GM18499 (cell line): ENCODE data around the gene ZNF76.
A peak's percentile ranks its signal among the peaks of the same experiment; 100 is the strongest.
"Not testable (repeated sequence)": the region's sequence is repeated elsewhere in the genome, so short reads cannot be mapped to it uniquely, and the experiment has no call there.

Experiments used
- ATAC-seq: cut with Tn5 transposase; IDR thresholded peaks from one replicate; pipeline ENCODE4 v1.9.1; 2021; ENCODE audit warnings: moderate number of reproducible peaks; ENCODE audit not compliant: insufficient read depth, unreplicated experiment

Gene ZNF76

DNA sequence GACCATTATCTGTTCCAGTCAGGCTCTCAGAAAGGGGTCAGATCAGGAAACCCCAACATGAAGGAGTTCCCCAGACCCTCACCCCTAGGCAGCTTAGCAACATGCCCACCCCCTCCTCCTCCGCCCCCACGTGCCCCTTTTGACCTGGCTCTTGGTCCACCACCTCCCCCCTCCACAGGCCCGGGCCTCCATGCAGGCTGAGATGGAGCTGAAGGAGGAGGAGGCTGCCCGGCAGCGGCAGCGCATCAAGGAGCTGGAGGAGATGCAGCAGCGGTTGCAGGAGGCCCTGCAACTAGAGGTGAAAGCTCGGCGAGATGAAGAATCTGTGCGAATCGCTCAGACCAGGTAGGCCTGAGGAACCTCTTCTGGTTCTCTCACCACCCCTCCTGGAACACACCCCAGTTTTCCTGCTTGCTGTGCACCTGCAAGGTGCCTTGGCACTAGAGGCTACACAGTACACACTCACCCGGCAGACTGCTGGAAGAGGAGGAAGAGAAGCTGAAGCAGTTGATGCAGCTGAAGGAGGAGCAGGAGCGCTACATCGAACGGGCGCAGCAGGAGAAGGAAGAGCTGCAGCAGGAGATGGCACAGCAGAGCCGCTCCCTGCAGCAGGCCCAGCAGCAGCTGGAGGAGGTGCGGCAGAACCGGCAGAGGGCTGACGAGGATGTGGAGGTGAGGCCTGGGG, 60.0 kb downstream of the ZNF76 start:
- no peak for ATAC-seq

DNA sequence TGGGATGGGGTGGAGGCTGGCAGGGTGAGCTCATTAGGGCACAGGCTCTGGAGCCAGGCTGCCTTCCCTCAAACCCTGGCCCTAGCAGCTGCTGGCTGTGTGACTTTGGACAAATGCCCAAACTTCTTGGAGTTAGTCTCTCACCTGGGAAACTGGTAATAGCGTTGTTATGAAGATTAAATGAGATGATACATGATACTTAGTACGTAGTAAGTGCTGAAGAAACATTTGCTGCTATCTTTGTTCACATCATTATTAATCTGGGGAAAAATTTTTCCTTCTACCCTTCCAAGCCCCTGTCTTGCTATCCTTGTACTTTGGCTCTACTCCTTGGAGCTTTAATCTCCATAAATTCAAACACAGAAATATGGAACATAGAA, 60.5 kb downstream of the ZNF76 start:
- ATAC-seq = no peak

DNA sequence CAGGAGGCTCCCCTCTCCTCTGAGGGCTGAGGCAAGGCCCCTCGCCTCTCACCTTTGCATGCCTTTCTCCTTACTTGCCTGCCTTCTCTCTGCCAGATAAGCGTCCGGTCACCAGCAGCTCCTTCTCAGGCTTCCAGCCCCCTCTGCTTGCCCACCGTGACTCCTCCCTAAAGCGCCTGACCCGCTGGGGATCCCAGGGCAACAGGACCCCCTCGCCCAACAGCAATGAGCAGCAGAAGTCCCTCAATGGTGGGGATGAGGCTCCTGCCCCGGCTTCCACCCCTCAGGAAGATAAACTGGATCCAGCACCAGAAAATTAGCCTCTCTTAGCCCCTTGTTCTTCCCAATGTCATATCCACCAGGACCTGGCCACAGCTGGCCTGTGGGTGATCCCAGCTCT, 61.6 kb downstream of the ZNF76 start:
- ATAC-seq = no peak

DNA sequence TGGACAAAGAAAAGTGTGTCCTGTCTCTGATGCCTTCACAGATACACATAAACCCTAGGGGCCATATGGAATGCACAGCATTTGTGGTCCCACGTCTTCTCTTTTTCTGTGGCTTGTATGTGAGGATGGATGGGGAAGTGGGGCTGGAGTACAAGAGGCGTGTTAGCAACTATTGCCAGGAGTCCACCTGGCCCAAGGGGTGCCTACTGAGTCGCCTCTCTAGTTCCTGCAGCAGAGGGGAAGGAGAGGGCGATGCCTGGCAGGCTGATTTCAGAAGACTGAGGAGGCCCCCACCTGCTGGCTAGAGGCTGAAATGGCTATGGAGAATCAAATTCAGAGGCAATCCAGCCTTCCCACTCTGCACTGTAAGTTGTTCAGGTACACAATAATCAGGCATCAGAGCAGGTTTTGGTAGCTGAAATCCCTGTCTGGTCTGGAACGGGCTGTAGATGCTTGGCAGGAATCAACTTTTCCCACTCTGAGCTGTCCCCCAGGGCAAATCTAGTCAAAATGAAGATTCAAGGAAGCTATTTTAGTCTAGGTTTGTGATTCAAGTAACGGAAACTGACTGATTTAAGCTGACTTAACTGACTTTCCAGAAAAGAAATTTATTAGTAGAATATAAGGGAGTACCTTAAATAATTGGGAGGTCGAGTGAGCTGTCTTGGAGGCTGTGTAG, 68.0 kb downstream of the ZNF76 start:
- ATAC-seq = no peak

DNA sequence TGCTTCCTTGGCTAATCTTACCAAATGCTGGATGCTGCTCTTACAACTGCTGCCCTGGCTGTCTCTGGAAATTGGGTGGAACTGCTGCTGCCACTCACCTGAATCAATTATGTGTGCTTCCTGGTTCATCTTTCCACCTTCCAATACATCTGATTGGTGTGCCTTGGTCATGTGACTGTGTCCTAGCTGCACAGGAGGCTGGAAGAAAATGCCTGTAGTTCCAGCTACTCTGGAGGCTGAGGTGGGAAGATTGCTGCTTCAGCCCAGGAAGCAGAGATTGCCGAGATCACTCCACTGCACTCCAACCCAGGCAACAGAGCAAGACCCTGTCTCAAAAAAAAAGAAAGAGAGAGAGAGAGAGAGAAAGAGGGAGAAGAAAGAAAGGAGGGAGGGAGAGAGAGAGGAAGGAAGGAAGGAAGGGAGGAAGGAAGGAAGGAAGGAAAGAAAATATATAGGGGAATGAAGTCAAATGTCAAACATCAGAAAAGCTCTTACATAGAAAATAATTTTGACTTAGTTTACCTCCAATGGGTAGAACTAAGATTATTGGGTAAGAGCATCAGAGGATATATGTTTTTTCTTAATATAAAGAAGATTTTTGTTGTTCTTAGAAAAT, 68.7 kb downstream of the ZNF76 start:
- no peak for ATAC-seq

DNA sequence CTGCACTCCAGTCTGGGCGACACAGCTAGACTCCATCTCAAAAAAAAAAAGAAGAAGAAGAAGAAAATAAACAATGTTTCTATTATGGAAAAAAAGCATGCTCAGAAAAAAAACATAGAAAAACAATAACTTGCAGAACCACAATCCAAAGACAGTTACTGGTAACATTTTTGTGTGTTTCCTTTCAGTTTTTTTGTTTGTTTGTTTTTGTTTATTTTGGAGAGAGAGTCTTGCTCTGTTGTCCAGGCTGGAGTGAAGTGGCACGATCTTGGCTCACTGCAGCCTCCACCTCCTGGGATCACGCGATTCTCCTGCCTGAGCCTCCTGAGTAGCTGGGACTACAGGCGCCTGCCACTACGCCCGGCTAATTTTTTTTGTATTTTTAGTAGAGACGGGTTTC, 69.4 kb downstream of the ZNF76 start:
- not testable (repeated sequence) for ATAC-seq

DNA sequence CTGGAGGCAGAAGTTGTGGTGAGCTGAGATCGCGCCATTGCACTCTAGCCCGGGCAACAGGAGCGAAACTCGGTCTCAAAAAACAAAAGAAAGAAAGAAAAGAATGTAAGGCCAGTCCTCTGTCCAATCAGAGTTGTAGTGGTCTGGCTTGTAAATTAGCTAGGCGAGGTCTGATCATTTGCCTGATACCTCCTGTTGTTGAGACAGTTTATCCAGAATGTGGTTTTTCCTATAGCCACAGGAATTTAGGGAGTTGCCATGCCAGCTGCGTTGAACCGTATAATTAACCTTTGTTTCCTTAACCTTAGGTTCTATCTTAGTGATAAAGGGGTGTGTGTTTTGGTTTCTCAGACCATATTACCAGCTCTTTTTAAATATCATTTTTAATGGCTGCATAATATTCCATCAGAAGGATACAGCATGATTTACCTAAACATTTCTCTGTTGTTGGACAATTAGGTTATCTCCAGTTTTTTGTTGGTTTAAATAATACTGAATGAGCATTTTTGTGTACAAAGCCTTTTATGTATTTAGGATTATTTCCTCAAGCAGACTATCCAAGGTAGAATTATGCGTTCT, 71.1 kb downstream of the ZNF76 start:
- no peak for ATAC-seq

DNA sequence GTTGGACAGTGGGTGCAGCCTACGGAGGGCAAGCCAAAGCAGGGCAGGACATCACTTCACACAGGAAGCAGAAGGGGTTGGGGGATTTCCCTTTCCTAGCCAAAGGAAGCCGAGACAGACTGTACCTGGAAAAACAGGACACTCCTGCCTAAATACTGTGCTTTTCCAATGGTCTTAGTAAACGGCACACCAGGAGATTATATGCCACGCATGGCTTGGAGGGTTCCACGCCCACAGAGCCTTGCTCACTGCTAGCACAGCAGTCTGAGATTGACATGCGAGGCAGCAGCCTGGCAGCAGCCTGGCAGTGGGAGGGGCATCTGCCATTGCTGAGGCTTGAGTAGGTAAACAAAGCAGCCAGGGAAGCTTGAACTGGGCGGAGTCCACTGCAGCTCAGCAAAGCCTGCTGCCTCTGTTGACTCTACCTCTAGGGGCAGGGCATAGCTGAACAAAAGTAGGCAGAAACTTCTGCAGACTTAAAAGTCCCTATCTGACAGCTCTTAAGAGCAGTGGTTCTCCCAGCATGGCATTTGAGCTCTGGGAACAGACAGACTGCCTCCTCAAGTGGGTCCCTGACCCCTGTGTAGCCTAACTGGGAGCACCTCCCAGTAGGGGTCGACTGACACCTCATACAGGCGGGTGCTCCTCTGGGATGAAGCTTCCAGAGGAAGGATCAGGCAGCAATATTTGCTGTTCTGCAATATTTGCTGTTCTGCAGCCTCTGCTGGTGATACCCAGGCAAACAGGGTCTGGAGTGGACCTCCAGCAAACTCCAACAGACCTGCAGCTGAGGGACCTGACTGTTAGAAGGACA, 72.7 kb downstream of the ZNF76 start:
- not testable (repeated sequence) for ATAC-seq

DNA sequence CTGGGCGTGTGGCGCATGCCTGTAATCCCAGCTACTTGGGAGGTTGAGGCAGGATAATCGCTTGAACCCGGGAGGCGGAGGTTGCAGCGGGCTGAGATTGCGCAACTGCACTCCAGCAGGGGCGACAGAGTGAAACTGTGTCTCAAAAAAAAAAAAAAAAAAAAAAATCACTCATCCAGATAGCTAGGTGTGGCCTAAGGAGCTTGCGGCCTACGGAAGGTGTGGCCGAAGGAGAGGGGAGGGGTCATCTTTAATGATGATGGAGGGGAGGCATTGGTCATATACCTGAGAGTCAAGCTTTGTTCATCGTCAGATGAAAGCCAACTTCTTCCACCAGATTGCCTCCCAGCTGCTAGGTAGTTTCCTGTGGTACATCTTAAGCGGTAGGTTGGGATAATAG, 82.0 kb downstream of the ZNF76 start:
- no peak for ATAC-seq

DNA sequence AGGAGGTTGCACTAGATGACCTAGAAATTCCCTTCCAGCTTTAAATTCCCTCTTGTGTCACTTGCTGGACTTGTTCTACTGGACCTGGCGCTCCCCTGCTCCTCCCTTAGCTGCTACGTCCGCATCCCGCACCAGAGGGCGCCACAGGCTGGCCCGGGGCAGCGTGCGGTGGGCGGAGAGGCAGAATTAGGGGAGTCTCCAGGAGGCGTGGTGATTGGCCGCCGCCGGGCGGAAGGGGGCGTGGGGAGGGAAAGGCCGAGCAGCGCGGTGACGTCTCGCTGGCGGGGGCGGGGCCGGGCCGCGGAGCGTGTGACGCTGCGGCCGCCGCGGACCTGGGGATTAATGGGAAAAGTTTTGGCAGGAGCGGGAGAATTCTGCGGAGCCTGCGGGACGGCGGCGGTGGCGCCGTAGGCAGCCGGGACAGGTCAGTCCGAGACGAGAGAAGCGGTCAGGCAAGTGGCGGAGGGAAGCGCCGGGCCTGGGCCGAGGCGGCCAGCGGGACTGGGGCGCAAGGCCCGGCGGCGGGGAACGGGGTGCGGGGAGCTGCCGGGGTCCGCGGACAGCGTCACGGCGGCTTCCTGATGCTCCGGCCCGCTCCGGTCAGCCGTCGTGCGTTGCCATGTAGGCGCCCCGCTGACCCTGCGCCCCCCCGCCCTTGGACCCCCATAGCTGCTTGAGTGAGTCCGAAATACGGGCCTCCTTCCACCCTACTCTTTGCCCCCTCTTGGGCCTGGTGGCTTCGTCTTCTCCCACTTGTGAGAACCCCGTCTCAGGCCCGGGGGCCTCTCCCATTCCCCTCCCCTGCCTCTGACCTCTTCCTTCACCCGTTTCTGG, 82.9 kb downstream of the ZNF76 start, which contains the start of gene PPARD:
Gene PPARD (plus strand): TSS at position 301 of the 834 bp plus-strand sequence. CDS start 68,530 bp downstream, outside the sequence.
- ATAC-seq = peak; percentile 86

DNA sequence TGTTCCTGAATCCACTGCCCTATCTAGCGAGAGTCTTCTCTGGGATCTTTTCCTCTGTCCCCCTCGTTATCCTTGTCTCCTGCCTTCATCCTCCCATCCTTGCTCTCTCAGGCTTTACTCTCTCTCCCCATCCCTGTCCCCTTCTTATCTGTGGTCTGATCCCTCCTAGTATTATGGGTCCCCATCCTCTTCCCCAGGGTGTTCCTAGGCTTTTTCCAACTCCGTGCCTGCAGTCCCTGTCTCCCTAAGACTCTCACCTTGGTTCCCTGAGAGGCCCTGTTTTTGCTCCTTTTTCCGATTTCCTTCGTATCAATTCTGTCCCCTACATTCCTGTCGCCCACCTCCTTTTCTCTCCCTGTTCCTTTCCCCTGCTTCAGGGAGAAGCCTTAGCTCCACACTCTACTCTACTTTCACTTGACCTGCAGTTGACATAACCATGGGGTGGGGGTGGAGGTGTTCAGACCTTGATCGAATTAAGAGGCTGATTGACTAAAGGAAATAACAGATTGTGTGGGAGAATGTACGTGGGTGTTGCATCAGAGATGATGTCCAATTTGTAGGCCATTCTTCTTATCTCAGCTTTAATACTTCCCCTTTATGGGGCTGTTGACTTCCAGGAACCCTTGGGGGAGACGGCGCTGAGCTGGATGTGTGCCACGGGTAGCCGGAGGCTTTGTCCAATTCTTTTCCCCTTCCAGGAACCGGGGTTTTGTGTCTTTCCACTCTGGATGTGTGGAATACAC, 83.7 kb downstream of the ZNF76 start:
- no peak for ATAC-seq

DNA sequence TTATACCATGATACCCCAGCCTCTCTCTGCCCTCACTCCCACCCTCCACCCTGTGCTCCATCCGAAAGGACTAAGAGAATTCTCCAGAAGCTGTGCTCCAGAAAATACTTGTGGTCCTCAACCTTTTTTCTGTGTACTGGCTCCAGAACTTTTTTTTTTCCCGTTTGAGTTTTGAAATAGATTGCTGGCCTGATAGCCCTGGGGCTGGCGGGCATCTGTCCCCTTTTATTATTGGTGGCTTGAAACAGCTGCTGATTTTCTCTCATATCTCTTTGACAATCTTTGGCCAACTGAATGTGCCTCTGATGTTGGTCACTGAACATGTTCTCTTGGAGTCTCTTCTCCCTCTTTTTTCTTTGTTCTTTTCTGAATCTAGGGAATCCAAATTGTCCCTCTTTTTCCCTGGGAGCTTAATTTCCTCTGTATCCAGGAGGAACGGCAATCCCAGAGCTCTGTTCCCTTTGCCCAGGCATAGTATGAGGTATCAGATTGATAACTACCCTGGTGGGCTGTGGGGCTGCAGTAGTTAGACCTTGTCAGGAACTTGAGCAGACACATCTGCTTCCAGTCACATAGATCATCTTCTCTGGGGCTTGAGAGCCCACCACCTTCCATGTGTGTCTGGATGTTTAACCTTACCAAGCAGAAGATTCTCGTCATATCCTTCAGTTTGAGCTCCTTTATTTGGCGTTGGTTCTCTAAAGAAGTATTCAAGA, 84.5 kb downstream of the ZNF76 start:
- ATAC-seq = no peak
